ENCODE data around the gene DMWD. TPM values are rescaled to one million over a fixed set of nuclear protein-coding genes. Genes with fewer than 3 reads are reported as not detected.

The DMWD gene
- total and polyA plus RNA-seq, 2 of the 13 experiments (the other 11 are each of a cell fraction or from before 2014, with no cell fraction given), result 10.3 to 14.9 TPM

- no peak for TF ChIP-seq ZFP37 (CRISPR knock-in tag; IDR thresholded peaks at IDR 0.05; ENCODE audit: borderline replicate concordance)
- no peak for TF ChIP-seq MIER3 (CRISPR knock-in tag; IDR thresholded peaks at IDR 0.05; ENCODE audit: borderline replicate concordance)
- TF ChIP-seq ELF3 (CRISPR knock-in tag; IDR thresholded peaks at IDR 0.05), result peak; percentile 18; the same call in 1 of the 2 replicates
- TF ChIP-seq PHF8 (CRISPR knock-in tag; IDR thresholded peaks at IDR 0.05), result peak; percentile 23; the same call in 1 of the 2 replicates
- TF ChIP-seq MAFK (conservative IDR thresholded peaks at IDR 0.05 in 1 of 2, IDR thresholded peaks at IDR 0.05 in 1 of 2; ENCODE audit: low read length in 2 of 2), result no peak
- 0 out of 2 replicates have a peak, but pooled peaks have one; percentile 4 for TF ChIP-seq MLX (CRISPR knock-in tag; IDR thresholded peaks at IDR 0.05)
- TF ChIP-seq ZFP36L2 (CRISPR knock-in tag; IDR thresholded peaks at IDR 0.05), result no peak
- TF ChIP-seq TOE1 (CRISPR knock-in tag; IDR thresholded peaks at IDR 0.05), result no peak
- TF ChIP-seq PAF1 (CRISPR knock-in tag; IDR thresholded peaks at IDR 0.05), result no peak
- peak; percentile 27; the same call in 1 of the 2 replicates for TF ChIP-seq CEBPB (IDR thresholded peaks at IDR 0.05; ENCODE audit: borderline replicate concordance, low read depth, low read length)
- TF ChIP-seq TFDP2 (CRISPR knock-in tag; IDR thresholded peaks at IDR 0.05), result no peak
- no peak for TF ChIP-seq MYNN (CRISPR knock-in tag; IDR thresholded peaks at IDR 0.05; ENCODE audit: low read depth)
- TF ChIP-seq POLR2AphosphoS2 (IDR thresholded peaks at IDR 0.05; ENCODE audit: low read depth, low read length), result no peak
- TF ChIP-seq ARNT (IDR thresholded peaks at IDR 0.05), result no peak
- no peak for TF ChIP-seq ZNF335 (CRISPR knock-in tag; IDR thresholded peaks at IDR 0.05)
- no peak for TF ChIP-seq CSRNP2 (CRISPR knock-in tag; conservative IDR thresholded peaks at IDR 0.05; ENCODE audit: low read depth)
- TF ChIP-seq, protein P1, sequence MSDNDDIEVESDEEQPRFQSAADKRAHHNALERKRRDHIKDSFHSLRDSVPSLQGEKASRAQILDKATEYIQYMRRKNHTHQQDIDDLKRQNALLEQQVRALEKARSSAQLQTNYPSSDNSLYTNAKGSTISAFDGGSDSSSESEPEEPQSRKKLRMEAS (IDR thresholded peaks at IDR 0.05), result peak; percentile 51; the same call in 1 of the 2 replicates
- no peak for TF ChIP-seq SMARCC2 (IDR thresholded peaks at IDR 0.05)
- no peak for TF ChIP-seq PRMT3 (CRISPR knock-in tag; IDR thresholded peaks at IDR 0.05; ENCODE audit: borderline replicate concordance, low read depth)
- no peak for TF ChIP-seq TBX2 (CRISPR knock-in tag; IDR thresholded peaks at IDR 0.05; ENCODE audit: borderline replicate concordance)
- TF ChIP-seq ARID2 (CRISPR knock-in tag; IDR thresholded peaks at IDR 0.05; ENCODE audit: borderline replicate concordance), result no peak
- no peak for TF ChIP-seq ZNF430 (CRISPR knock-in tag; IDR thresholded peaks at IDR 0.05)
- TF ChIP-seq ZNF235 (CRISPR knock-in tag; IDR thresholded peaks at IDR 0.05; ENCODE audit: borderline replicate concordance), result no peak
- no peak for TF ChIP-seq ESRRA (CRISPR knock-in tag; IDR thresholded peaks at IDR 0.05; ENCODE audit: low read depth)
- TF ChIP-seq KAT2B (IDR thresholded peaks at IDR 0.05; ENCODE audit: borderline replicate concordance, low read depth, low read length), result no peak
- TF ChIP-seq FOXK1 (CRISPR knock-in tag; IDR thresholded peaks at IDR 0.05; ENCODE audit: borderline replicate concordance, low read depth), result peak; percentile 56; the same call in 1 of the 2 replicates
- no peak for TF ChIP-seq ZNF749 (CRISPR knock-in tag; IDR thresholded peaks at IDR 0.05; ENCODE audit: borderline replicate concordance)
- TF ChIP-seq ZKSCAN8 (CRISPR knock-in tag; IDR thresholded peaks at IDR 0.05; ENCODE audit: borderline replicate concordance), result no peak
- TF ChIP-seq KDM2A (CRISPR knock-in tag; IDR thresholded peaks at IDR 0.05; ENCODE audit: borderline replicate concordance, low read depth), result no peak
- TF ChIP-seq TARDBP (CRISPR knock-in tag; IDR thresholded peaks at IDR 0.05), result no peak
- TF ChIP-seq RBM22 (optimal IDR thresholded peaks at IDR 0.05; ENCODE audit: low read length), result no peak
Observed at GRCh38 chr19:45767410-45767880, 25.2 kb downstream of the DMWD start (continued).
